Measurements from ENCODE around the gene LMNB1. TPM values are rescaled to one million over a fixed set of nuclear protein-coding genes. Genes with fewer than 3 reads are reported as not detected.
"Not testable (repeated sequence)": the region's sequence is repeated elsewhere in the genome, so short reads cannot be mapped to it uniquely, and the experiment has no call there.

Gene LMNB1
- total RNA-seq = 1 to 10 TPM; 1.3 to 2.0 TPM

GRCh38 chr5:126776499-126777256, at the start of gene LMNB1:
Gene LMNB1 (plus strand): TSS chr5:126777136. CDS start chr5:126777509, 373 bp downstream.
- ATAC-seq (peak; percentile 89), DNase-seq (peak; percentile 91 to 95 (median 94))
- Histone ChIP-seq H3K27ac (peak within 1 kb of the TSS; percentile 88 to 98 (median 94)), H3K4me3 (peak within 1 kb of the TSS; percentile 63 to 70), H3K27me3 (no peaks in the 10 kb centered on the region), H3K4me1 (peaks cover 13% of the 10 kb centered on the region), H3K36me3 (replicated peaks in 1 of 2; ENCODE audit: insufficient read depth in 1 of 2, low read depth in 2 of 2) (no peaks in the 10 kb centered on the region), H3K9me3 (no peaks in the 10 kb centered on the region)
- peak in 4 of 7 experiments; percentile 25 to 35 (median 32) for TF ChIP-seq CTCF (IDR thresholded peaks at IDR 0.05)
- peak; percentile 29 to 73 (median 64) for TF ChIP-seq POLR2A (IDR thresholded peaks at IDR 0.05)
- intact Hi-C loops (cut with DNase I) = no loop called here
- 0% methylated on average over 14 to 60 of the region's 74 CpGs for WGBS, 2 donors

- ATAC-seq = no peak
- 8 to 19% methylated on average over 2 of the region's 2 CpGs for WGBS, 2 donors
- H3K27ac ChIP-seq = no peak overlapping the region
- peak in 1 of 4 donors; percentile 6 for DNase-seq
- no peaks in the 10 kb centered on the region for H3K27me3 ChIP-seq
- no peaks in the 10 kb centered on the region for H3K36me3 ChIP-seq (replicated peaks in 1 of 2; ENCODE audit: insufficient read depth in 1 of 2, low read depth in 2 of 2)
- TF ChIP-seq POLR2A (IDR thresholded peaks at IDR 0.05) (no peak), CTCF (IDR thresholded peaks at IDR 0.05) (no peak)
- intact Hi-C loops (cut with DNase I) = no loop called here
- no peaks in the 10 kb centered on the region for H3K9me3 ChIP-seq
- H3K4me1 ChIP-seq = no peaks in the 10 kb centered on the region
- H3K4me3 ChIP-seq = no peak overlapping the region
Measured at GRCh38 chr5:126732716-126733115, 44.2 kb upstream of the LMNB1 start.

GRCh38 chr5:126734573-126734972, 42.4 kb upstream of the LMNB1 start:
- WGBS, 2 donors = 86 to 90% methylated on average over 18 of the region's 18 CpGs
- H3K27me3 ChIP-seq; H3K27ac ChIP-seq; H3K36me3 ChIP-seq (replicated peaks in 1 of 2; ENCODE audit: insufficient read depth in 1 of 2, low read depth in 2 of 2); DNase-seq; H3K4me3 ChIP-seq; H3K4me1 ChIP-seq; H3K9me3 ChIP-seq; ATAC-seq; intact Hi-C loops (cut with DNase I): not testable (repeated sequence)

GRCh38 chr5:126736141-126736540, 40.8 kb upstream of the LMNB1 start:
- TF ChIP-seq CTCF (IDR thresholded peaks at IDR 0.05) (no peak), POLR2A (IDR thresholded peaks at IDR 0.05) (no peak)
- no peak for ATAC-seq
- Histone ChIP-seq H3K9me3 (no peaks in the 10 kb centered on the region), H3K27ac (no peak overlapping the region), H3K4me1 (no peaks in the 10 kb centered on the region), H3K36me3 (replicated peaks in 1 of 2; ENCODE audit: insufficient read depth in 1 of 2, low read depth in 2 of 2) (no peaks in the 10 kb centered on the region), H3K4me3 (no peak overlapping the region), H3K27me3 (no peaks in the 10 kb centered on the region)
- DNase-seq = no peak
- intact Hi-C loops (cut with DNase I) = no loop called here
- WGBS, 2 donors = 61 to 65% methylated on average over 3 of the region's 3 CpGs

- ATAC-seq = no peak
- Histone ChIP-seq H3K27me3 (no peaks in the 10 kb centered on the region), H3K36me3 (replicated peaks in 1 of 2; ENCODE audit: insufficient read depth in 1 of 2, low read depth in 2 of 2) (no peaks in the 10 kb centered on the region), H3K9me3 (no peaks in the 10 kb centered on the region), H3K4me3 (no peak overlapping the region), H3K27ac (no peak overlapping the region), H3K4me1 (no peaks in the 10 kb centered on the region)
- no peak for DNase-seq
- WGBS, 2 donors = 80% methylated on average over 9 of the region's 9 CpGs
- intact Hi-C loops (cut with DNase I) = no loop called here
- TF ChIP-seq POLR2A (IDR thresholded peaks at IDR 0.05) = no peak
- TF ChIP-seq CTCF (IDR thresholded peaks at IDR 0.05) = no peak
Measured at GRCh38 chr5:126741361-126741760, 35.6 kb upstream of the LMNB1 start.
